Neutrophil (primary cell): ENCODE measurements around the gene ADAM30.

Source experiments
- H3K27ac ChIP-seq: fragments of 200-600 bp; sonication (generic); 2 replicates; pipeline ENCODE4 v1.5.1; 2016; ENCODE audit warnings: mild to moderate bottlenecking, moderate library complexity
- H3K27me3 ChIP-seq: fragments of 200-600 bp; sonication (generic); 2 replicates; pipeline ENCODE4 v1.6.0; 2016; ENCODE audit warnings: mild to moderate bottlenecking
- H3K36me3 ChIP-seq: fragments of 200-600 bp; sonication (generic); 2 replicates; pipeline ENCODE4 v1.5.1; 2017
- H3K4me1 ChIP-seq, 2 experiments: fragments of 200-600 bp in 1 of 2; sonication (generic) in 1 of 2; 1 replicate in 1 of 2; 2 replicates in 1 of 2; pipeline versions ENCODE4 v1.5.1 to v1.6.1; 2013 to 2016; ENCODE audit warnings: low read depth in 1 of 2, low read length in 1 of 2, mild to moderate bottlenecking in 1 of 2, moderate library complexity in 1 of 2; ENCODE audit not compliant: control insufficient read depth in 1 of 2, insufficient read depth in 1 of 2
- H3K4me3 ChIP-seq, 2 experiments: fragments of 200-600 bp in 1 of 2; sonication (generic) in 1 of 2; 1 replicate in 1 of 2; 2 replicates in 1 of 2; pipeline ENCODE4 v1.5.1; 2013 to 2016; ENCODE audit warnings: low read depth in 1 of 2, low read length in 1 of 2, mild to moderate bottlenecking in 1 of 2, moderate library complexity in 1 of 2
- H3K9me3 ChIP-seq: fragments of 200-600 bp; sonication (generic); 2 replicates; pipeline ENCODE4 v1.5.1; 2016
- TF ChIP-seq, protein P1 (sequence below): fragments of 200-600 bp; sonication (generic); IDR thresholded peaks from 2 replicates; pipeline ENCODE4 v1.5.1; 2016; ENCODE audit warnings: antibody characterized with exemption

The ADAM30 gene

GRCh38 chr1:119898530-119898929, 2.2 kb upstream of the ADAM30 start:
- no peaks in the 10 kb centered on the region for H3K36me3 ChIP-seq
- no peaks in the 10 kb centered on the region for H3K27me3 ChIP-seq
- H3K4me1 ChIP-seq, result peaks cover 0 to 5% of the 10 kb centered on the region in 2 experiments
- H3K9me3 ChIP-seq, result no peaks in the 10 kb centered on the region
- no peak overlapping the region for H3K27ac ChIP-seq
- TF ChIP-seq, protein P1, sequence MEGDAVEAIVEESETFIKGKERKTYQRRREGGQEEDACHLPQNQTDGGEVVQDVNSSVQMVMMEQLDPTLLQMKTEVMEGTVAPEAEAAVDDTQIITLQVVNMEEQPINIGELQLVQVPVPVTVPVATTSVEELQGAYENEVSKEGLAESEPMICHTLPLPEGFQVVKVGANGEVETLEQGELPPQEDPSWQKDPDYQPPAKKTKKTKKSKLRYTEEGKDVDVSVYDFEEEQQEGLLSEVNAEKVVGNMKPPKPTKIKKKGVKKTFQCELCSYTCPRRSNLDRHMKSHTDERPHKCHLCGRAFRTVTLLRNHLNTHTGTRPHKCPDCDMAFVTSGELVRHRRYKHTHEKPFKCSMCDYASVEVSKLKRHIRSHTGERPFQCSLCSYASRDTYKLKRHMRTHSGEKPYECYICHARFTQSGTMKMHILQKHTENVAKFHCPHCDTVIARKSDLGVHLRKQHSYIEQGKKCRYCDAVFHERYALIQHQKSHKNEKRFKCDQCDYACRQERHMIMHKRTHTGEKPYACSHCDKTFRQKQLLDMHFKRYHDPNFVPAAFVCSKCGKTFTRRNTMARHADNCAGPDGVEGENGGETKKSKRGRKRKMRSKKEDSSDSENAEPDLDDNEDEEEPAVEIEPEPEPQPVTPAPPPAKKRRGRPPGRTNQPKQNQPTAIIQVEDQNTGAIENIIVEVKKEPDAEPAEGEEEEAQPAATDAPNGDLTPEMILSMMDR, result no peak
- H3K4me3 ChIP-seq, result no peak overlapping the region

DNA sequence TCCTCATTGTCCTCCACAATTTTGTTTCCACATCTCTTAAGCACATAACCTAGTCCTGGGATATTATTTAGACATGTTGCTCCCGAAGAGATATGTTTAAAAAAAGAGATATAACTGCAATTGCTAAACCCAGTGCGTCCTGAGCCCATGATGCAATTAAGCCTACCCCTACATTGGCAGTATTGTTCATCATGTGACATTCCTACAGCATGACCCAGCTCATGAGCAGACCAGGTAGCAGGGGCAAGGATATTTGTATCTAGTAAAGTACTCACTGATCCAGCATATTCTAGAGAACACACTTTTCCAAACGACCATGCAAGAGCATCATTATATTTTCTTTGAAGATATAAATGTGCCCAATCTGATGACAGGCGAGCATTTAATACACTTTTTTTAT, 1.2 kb downstream of the ADAM30 start:
- Histone ChIP-seq H3K27ac (no peak overlapping the region), H3K4me1 (peaks cover 0 to 5% of the 10 kb centered on the region in 2 experiments), H3K36me3 (no peaks in the 10 kb centered on the region), H3K27me3 (no peaks in the 10 kb centered on the region), H3K4me3 (no peak overlapping the region), H3K9me3 (no peaks in the 10 kb centered on the region)
- TF ChIP-seq, protein P1, result no peak

DNA sequence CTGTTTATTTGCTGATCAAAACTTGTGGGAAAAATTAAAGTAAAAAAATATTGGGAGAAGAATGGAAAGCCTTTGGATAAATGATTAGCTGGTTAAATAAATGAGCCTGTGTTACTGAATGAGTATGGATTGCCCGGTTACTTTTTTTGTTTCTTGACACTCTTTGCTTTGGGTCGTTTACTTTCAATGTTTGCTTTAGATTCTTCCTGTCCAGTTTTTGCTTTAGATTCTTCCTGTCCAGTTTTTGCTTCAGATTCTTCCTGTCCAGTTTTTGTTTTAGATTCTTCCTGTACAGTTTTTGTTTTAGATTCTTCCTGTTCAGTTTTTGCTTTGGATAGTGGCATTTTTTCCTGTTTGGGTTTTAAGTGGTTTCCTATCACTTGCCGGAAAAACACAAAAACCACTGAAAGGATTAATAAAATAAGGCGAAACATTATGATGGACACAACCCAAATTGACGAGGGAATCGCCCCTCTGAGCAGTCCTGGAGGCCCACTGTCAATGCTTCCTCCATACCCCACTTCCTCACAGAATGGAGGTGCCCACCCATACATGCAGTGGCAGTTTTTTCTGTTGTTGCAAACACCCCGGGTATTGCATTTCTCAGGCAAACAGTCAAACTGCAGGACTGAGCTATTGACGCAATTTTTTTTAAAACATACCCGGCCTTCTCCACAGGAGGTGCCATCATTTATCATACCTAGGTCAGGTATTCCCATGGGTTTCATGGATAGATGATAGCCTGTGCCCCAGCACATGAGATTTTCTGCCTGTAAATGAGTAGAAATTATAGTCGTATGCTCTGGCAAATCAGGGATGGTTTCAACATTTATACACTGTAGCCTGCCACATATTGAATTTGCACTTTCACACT, 2.3 kb downstream of the ADAM30 start:
- Histone ChIP-seq H3K4me3 (no peak overlapping the region), H3K27ac (no peak overlapping the region), H3K4me1 (peaks cover 0 to 5% of the 10 kb centered on the region in 2 experiments), H3K27me3 (no peaks in the 10 kb centered on the region), H3K9me3 (no peaks in the 10 kb centered on the region), H3K36me3 (no peaks in the 10 kb centered on the region)
- TF ChIP-seq, protein P1, result no peak

GRCh38 chr1:119893238-119893791, 3.0 kb downstream of the ADAM30 start:
- Histone ChIP-seq H3K4me1 (peaks cover 0 to 5% of the 10 kb centered on the region in 2 experiments), H3K27ac (no peak overlapping the region), H3K9me3 (no peaks in the 10 kb centered on the region), H3K4me3 (no peak overlapping the region), H3K36me3 (no peaks in the 10 kb centered on the region), H3K27me3 (no peaks in the 10 kb centered on the region)
- TF ChIP-seq, protein P1, result no peak

DNA sequence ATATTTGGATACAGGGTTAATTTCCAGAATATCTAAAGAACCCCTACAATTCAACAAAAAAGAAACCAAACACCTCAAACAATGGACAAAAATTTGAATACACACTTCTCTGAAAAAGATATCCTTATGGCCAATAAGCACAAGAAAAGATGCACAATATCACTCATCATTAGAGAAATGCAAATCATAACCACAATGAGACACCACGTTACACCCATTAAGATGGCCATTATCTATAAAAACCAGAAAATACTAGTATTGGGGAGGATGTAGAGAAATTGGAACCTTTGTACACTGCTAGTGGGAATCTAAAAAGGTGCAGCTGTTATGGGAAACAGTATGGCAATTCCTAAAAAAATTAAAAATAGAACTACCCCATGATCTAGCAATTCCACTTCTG, 4.9 kb downstream of the ADAM30 start:
- Histone ChIP-seq H3K27ac (no peak overlapping the region), H3K36me3 (no peaks in the 10 kb centered on the region), H3K4me1 (peaks cover 0 to 5% of the 10 kb centered on the region in 2 experiments), H3K27me3 (no peaks in the 10 kb centered on the region), H3K9me3 (no peaks in the 10 kb centered on the region), H3K4me3 (no peak overlapping the region)
- TF ChIP-seq, protein P1, result no peak
